Activated CD4-positive, alpha-beta memory T cell treated with anti-CD3 and anti-CD28 coated beads for 36 hours (primary cell): ENCODE results near the gene MTUS2. TPM values are rescaled to one million over a fixed set of nuclear protein-coding genes. Genes with fewer than 3 reads are reported as not detected.

Source experiments
- CTCF ChIA-PET: fragments of 350-600 bp; sonication (Branson Sonifier 250); formaldehyde crosslinking; loops from one replicate; lab custom pipeline; 2021; ENCODE audit warnings: antibody characterized with exemption, inconsistent platforms; lab: Charles Lee
- POLR2A ChIA-PET: fragments of 350-600 bp; sonication (Branson Sonifier 250); formaldehyde crosslinking; loops from one replicate; lab custom pipeline; 2021; ENCODE audit warnings: antibody characterized with exemption; lab: Charles Lee
- DNase-seq: peaks from one replicate; pipeline ENCODE4 v3.0.0-alpha.2; 2020
- H3K27ac Mint-ChIP-seq: one replicate; pipeline ENCODE4 v1.8.0; 2021; ENCODE audit warnings: mixed read lengths
- H3K27me3 Mint-ChIP-seq: one replicate; pipeline ENCODE4 v1.8.0; 2021; ENCODE audit warnings: mixed read lengths
- H3K36me3 Mint-ChIP-seq: one replicate; pipeline ENCODE4 v1.8.0; 2021; ENCODE audit warnings: mixed read lengths
- H3K4me1 Mint-ChIP-seq: one replicate; pipeline ENCODE4 v1.8.0; 2021; ENCODE audit warnings: low read depth, mixed read lengths
- H3K4me3 Mint-ChIP-seq: one replicate; pipeline ENCODE4 v1.8.0; 2021; ENCODE audit warnings: mild to moderate bottlenecking, mixed read lengths
- H3K9me3 Mint-ChIP-seq: one replicate; pipeline ENCODE4 v1.8.0; 2021; ENCODE audit warnings: mixed read lengths
- intact Hi-C: fragments of 100-400 bp; cut with micrococcal nuclease; formaldehyde crosslinking; loops from one replicate; pipeline ENCODE4 v1.15.1; 2023
- total RNA-seq, 2 experiments: library from RNA; stranded (reverse); gene quantifications; one replicate each; pipeline ENCODE4 v1.2.3, GENCODE V29; 2021

Gene MTUS2
- not detected for total RNA-seq

DNA sequence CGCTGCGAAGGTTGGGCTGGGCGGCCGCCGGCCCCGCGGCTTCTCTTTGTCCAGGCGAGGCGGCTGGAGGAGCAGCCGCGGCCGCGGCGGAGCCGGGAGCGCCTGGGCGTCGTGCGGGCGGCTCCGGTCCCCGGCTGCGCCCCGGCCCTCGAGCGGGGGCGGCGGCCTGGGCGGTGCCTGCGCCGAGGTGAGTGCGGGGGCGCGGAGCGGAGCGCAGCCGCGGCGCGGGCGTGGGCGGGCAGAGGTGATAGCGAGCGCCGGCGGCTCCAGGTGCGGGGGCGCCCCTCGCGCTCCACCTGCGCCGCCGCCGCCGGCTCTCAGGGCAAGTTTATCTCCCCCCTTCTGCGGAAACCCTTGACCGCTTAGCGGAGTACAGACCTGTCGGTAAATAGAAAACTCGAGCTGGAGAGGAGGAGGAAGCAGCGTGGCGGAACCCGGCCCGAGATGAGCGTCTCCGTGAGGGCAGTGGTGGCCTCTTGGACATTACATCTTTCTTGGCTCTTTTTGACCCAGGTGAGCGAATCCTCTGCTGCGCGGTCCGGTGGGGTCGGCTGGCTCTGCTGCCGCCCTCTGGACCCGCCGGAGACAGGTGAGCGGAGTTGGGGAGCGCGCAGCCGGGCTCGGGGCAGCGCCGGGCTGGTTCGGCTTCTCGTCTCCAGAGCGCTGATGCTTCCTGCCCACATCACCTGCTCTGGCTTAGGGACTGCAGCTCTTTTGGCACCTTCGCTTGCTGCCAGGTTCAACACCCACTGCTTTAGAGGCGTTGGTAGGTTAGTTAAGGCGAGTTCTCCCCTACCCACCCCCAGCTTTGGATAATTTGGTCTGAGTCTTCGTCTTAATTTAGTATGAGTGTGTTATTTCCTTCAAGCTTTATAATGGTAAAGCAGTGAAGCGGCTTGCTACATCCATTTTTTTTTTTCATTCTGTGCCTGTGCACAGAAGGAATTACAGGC is at the start of gene MTUS2:
MTUS2 (plus strand) TSS at position 241 of the 953 bp plus-strand sequence.
- intact Hi-C loops: loop anchor here (10.0 kb wide), 1 partner anchor 884 kb away; no protein-coding TSS in a partner anchor
- Mint-ChIP-seq H3K36me3 (peaks cover 2% of the 10 kb centered on the region), H3K9me3 (peaks cover 5% of the 10 kb centered on the region), H3K4me1 (peaks cover 3% of the 10 kb centered on the region), H3K27me3 (peaks cover 50% of the 10 kb centered on the region), H3K27ac (no peak within 1 kb of the TSS), H3K4me3 (peak within 1 kb of the TSS; percentile 57)
- peak; percentile 28 for DNase-seq
- ChIA-PET CTCF (interaction anchor here (0.6 to 1.9 kb wide), 5 partner anchors 24 to 542 kb away, joined by 3 to 7 read pairs (median 3); no protein-coding TSS in a partner anchor), POLR2A (interaction anchor here (0.6 kb wide), 1 partner anchor 525 kb away, joined by 3 read pairs; no protein-coding TSS in a partner anchor)

DNA sequence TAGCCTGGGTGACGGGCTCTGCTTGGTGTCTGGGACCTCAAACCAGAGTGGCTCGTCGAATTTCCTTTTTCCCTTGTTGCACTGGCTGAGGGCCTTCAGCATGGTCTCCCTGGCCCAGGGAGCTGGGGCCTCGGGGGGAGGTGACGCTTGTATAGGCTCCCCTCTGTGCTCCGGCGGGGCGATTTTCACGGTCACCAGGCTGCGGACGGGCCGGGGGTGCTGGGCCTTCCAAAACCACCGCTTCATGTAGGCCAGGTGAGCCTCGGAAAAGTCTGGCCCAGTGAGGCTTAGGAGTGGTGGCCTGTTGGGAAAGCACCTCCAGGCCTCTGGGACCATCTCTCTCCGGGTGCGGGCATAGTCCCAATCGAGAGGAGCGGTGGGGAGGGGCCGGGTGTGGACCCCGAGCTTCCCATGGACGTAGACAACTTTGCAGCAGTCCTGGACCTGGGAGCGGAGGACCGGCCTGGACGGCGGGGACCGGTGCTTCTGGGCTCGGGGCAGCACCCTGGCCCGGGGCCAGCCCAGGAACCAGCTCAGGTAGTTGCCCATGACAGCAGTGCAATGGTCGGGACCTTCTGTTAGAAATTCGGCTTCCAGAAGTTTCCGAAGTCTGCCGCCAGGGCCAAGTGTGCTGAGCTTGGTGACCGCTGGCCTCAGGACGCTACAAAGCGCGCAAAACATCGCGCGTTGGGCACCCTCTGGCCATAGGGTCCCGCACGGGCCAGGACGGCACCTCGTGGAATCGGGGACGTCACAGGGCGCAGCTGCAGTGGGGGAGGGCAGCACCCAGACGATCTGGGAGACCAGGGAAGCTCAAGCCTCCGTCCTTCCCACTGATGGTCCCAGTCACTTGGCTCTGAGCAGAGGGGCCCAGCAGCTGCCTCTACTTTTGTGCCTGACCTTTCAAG is 41.6 kb upstream of the MTUS2 start:
- intact Hi-C loops: no loop called here
- H3K36me3 Mint-ChIP-seq: peaks cover 6% of the 10 kb centered on the region
- ChIA-PET CTCF (no interaction called here), POLR2A (no interaction called here)
- H3K4me1 Mint-ChIP-seq: no peaks in the 10 kb centered on the region
- no peak overlapping the region for H3K4me3 Mint-ChIP-seq
- DNase-seq: no peak
- peaks cover 9% of the 10 kb centered on the region for H3K9me3 Mint-ChIP-seq
- H3K27ac Mint-ChIP-seq: no peak overlapping the region
- peaks cover 14% of the 10 kb centered on the region for H3K27me3 Mint-ChIP-seq

DNA sequence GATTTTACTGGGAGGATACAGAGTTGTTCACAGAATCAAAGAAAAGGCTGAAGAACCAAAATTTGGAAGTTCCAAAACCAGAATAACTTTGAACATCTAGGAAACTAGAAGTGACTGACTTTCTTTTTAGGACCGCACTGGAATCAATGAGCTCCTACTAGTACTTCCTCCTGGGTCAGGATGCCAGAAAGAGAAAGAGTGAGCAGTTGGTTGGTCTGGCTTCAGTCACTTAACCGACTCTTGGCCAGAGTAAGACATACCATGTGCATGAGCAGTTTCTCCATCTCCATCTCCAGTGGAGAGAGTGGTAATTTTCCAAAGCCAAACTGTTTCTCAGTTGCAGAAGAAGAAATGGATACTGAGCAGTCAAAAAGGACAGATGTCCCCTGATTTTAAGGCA is 27.1 kb upstream of the MTUS2 start:
- intact Hi-C loops: no loop called here
- Mint-ChIP-seq H3K27me3 (peaks cover 5% of the 10 kb centered on the region), H3K27ac (no peak overlapping the region), H3K4me1 (no peaks in the 10 kb centered on the region), H3K36me3 (no peaks in the 10 kb centered on the region), H3K9me3 (no peaks in the 10 kb centered on the region), H3K4me3 (no peak overlapping the region)
- ChIA-PET CTCF (no interaction called here), POLR2A (no interaction called here)
- DNase-seq: no peak

DNA sequence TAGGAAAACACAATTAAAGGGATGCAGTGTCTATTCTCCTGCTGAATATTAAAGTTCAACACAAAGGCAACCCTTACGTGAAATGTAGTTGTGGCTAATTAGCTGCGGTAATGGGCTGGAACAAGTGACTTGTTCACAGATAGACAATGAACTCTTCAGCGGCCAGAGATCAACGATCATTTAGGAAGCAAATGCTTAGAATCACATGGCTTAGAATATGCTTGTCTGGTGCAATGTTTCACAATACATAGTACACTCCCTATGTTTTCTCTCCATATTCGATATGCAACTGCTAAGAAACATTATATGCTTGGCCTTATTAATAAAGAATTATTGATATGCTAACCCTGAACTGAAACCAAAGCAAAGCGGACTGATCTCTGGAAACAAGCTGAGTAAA is 25.7 kb upstream of the MTUS2 start:
- CTCF ChIA-PET: interaction anchor here (0.6 to 4.8 kb wide), 3 partner anchors 39 to 470 kb away, joined by 3 to 44 read pairs (median 3); no protein-coding TSS in a partner anchor

DNA sequence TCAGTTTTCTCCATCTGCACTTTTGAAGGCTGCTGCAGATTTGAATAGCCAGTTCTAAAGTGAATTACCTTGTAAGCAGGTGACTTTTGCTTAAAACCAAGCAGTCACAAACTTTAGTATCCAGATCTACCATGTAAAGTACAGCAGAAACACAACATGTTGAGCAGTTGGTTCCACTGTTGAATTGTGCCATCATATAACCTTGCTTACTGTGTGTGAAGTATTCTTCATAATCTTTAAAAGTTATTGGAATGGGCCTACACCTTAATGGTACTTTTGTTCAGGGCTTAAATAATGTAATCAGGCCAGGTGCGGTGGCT is 23.2 kb upstream of the MTUS2 start:
- intact Hi-C loops: loop anchor here (1.0 kb wide), 1 partner anchor 473 kb away; no protein-coding TSS in a partner anchor
- H3K36me3 Mint-ChIP-seq: no peaks in the 10 kb centered on the region
- H3K27me3 Mint-ChIP-seq: peaks cover 8% of the 10 kb centered on the region
- DNase-seq: no peak
- ChIA-PET CTCF (interaction anchor here (0.6 to 4.8 kb wide), 22 partner anchors 9 to 1435 kb away, joined by 3 to 44 read pairs (median 4); partner anchors contain the start of genes MTUS2 and SLC46A3), POLR2A (no interaction called here)
- no peaks in the 10 kb centered on the region for H3K9me3 Mint-ChIP-seq
- no peak overlapping the region for H3K4me3 Mint-ChIP-seq
- H3K27ac Mint-ChIP-seq: no peak overlapping the region
- no peaks in the 10 kb centered on the region for H3K4me1 Mint-ChIP-seq

More for the DNA sequence above, 25.7 kb upstream of the MTUS2 start:
- Mint-ChIP-seq H3K9me3 (no peaks in the 10 kb centered on the region), H3K27me3 (peaks cover 8% of the 10 kb centered on the region), H3K4me3 (no peak overlapping the region), H3K27ac (no peak overlapping the region), H3K36me3 (no peaks in the 10 kb centered on the region), H3K4me1 (no peaks in the 10 kb centered on the region)
- POLR2A ChIA-PET: no interaction called here
- no peak for DNase-seq
- intact Hi-C loops: no loop called here

DNA sequence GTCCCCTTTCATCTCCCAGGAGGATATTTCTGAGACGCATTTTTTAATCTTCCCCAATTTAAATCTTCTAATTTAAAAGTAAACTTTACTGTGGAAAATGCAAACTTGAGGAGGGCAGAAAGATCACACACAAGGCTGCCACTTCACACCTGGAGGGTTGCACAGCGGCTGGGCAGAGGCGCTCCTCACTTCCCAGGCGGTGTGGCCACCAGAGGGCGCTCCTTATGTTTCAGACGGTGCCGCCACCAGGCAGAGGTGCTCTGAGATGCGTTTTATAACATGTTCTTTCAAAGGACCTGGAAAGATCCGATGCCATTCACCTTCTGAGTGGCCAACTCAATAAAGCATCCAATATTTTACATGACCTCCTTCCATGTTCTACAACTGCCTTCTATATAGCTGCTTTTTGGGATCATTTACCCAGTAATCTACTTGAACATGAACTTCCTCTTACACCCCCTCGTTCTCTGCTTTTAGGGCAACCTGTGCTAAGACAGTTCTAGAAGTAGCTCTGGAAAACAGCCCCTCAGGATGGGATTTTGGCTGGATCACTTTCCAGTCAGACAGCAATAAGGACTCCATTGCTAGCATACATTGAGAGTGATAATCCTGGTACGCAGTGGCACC is 14.8 kb upstream of the MTUS2 start:
- CTCF ChIA-PET: interaction anchor here (0.6 to 1.8 kb wide), 3 partner anchors 9 to 559 kb away, joined by 3 to 8 read pairs (median 7); no protein-coding TSS in a partner anchor
- Mint-ChIP-seq H3K9me3 (peaks cover 22% of the 10 kb centered on the region), H3K4me3 (no peak overlapping the region), H3K36me3 (peaks cover 2% of the 10 kb centered on the region), H3K27me3 (peaks cover 9% of the 10 kb centered on the region), H3K4me1 (no peaks in the 10 kb centered on the region), H3K27ac (no peak overlapping the region)
- intact Hi-C loops: no loop called here
- DNase-seq: peak; percentile 57
- POLR2A ChIA-PET: no interaction called here

DNA sequence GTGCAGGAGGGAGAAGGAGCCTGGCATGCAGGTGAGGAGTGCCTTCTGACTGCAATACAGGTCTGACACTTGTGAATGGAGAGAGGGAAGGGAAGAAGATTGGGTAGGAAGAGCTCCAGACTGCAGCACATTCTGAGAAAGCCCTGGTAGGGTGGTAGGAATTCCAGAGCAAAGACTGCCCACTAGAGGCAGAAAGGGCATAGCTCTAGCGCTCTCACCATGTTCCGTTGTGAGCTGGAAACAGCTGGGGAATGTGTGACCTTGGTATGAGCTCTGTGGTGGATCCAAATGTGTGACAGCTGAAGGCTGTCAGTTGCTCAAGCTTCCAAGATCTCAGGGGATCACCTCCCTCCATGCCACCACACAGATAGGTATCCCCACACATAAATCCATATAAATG is 2.9 kb upstream of the MTUS2 start:
- H3K27me3 Mint-ChIP-seq: peaks cover 37% of the 10 kb centered on the region
- H3K9me3 Mint-ChIP-seq: peaks cover 2% of the 10 kb centered on the region
- H3K27ac Mint-ChIP-seq: no peak overlapping the region
- H3K4me1 Mint-ChIP-seq: peaks cover 3% of the 10 kb centered on the region
- no peak for DNase-seq
- CTCF ChIA-PET: interaction anchor here (0.6 kb wide), 1 partner anchor 12 kb away, joined by 3 read pairs; no protein-coding TSS in a partner anchor
- intact Hi-C loops: no loop called here
- H3K36me3 Mint-ChIP-seq: no peaks in the 10 kb centered on the region
- POLR2A ChIA-PET: no interaction called here
- H3K4me3 Mint-ChIP-seq: no peak overlapping the region

DNA sequence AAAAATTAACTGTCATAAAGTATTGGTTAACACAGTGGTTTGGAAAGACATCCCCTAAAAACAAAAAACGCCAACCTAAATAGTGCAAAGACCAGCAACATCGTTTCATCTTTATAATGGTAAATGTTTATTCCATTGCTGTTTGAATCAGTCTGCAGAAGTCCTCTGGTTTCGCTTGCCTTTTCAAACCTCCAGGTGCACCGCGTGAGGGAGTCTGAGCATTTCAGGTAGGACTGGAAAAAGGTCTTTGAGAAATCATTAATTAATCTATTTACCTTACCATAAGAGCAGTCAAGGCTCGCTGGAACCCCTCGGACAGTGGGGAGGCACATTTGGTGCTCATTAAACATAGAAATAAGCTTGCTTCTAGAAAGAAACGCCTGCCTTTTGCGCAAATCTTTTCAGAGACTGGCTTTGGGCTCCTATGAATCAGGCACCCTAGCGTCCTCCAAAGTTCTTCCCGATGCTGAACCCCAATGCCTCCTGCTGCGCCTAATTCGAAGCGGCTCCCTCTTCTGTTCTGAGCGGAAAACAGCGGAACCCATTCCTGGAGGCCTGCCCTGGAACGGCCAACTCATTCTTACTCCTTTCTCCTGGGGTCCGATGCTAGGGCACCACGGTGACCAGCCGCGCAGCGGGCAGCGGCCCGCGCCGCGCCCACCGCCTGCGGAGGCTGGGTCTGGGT is 951 bp upstream of the MTUS2 start:
- POLR2A ChIA-PET: no interaction called here
- H3K4me3 Mint-ChIP-seq: no peak overlapping the region
- H3K27me3 Mint-ChIP-seq: peaks cover 47% of the 10 kb centered on the region
- DNase-seq: no peak
- H3K36me3 Mint-ChIP-seq: peaks cover 2% of the 10 kb centered on the region
- H3K27ac Mint-ChIP-seq: no peak overlapping the region
- peaks cover 4% of the 10 kb centered on the region for H3K9me3 Mint-ChIP-seq
- CTCF ChIA-PET: interaction anchor here (1.0 to 1.9 kb wide), 5 partner anchors 22 to 544 kb away, joined by 3 to 7 read pairs (median 3); no protein-coding TSS in a partner anchor
- H3K4me1 Mint-ChIP-seq: peaks cover 3% of the 10 kb centered on the region
- intact Hi-C loops: loop anchor here (1.0 kb wide), 1 partner anchor 544 kb away; no protein-coding TSS in a partner anchor

DNA sequence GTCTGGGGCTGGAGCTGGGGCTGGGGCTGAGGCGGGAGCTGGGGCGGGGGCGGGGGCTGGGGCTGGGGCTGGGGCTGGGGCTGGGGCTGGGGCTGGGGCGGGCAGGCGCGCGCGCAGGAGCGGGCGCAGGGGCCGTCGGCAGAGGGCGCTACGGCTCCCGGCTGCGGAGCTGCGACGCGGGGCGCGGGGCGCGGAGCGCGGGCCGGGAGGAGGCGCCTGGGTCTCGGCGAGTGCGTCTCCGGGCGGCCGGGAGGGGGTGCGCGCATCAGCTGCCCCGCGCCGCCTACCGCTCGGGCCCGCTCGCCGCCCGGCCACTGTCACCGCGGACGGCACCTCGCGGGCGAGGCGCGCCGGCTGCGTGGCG is 422 bp upstream of the MTUS2 start:
- Mint-ChIP-seq H3K4me1 (peaks cover 3% of the 10 kb centered on the region), H3K27ac (no peak overlapping the region), H3K36me3 (peaks cover 2% of the 10 kb centered on the region), H3K4me3 (no peak overlapping the region), H3K27me3 (peaks cover 51% of the 10 kb centered on the region), H3K9me3 (peaks cover 5% of the 10 kb centered on the region)
- DNase-seq: peak; percentile 66
- intact Hi-C loops: loop anchor here (1.0 to 10.0 kb wide), 2 partner anchors 544 to 885 kb away; no protein-coding TSS in a partner anchor
- CTCF ChIA-PET: interaction anchor here (0.6 to 1.9 kb wide), 6 partner anchors 23 to 543 kb away, joined by 3 to 7 read pairs (median 3); no protein-coding TSS in a partner anchor
- POLR2A ChIA-PET: no interaction called here

DNA sequence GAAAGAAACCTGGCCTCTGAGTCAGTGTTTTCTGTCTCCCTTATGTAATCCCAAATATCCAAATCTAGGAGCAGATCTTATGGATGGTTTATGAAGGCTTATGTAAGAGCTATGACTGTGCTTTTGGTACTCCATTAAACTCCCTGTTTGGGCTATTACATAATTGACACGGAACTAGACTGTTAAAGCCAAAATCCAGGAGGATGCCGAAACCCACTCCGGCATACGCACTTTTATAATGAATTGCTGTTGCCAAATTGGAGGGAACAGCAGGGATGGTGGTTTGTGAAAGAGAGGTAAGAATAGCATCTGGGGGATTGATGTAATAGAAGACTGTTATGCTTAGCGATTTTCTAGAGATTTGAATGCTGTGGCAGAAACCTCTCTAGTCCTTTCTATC is 2.0 kb downstream of the MTUS2 start:
- H3K36me3 Mint-ChIP-seq: peaks cover 2% of the 10 kb centered on the region
- H3K27ac Mint-ChIP-seq: no peak overlapping the region
- intact Hi-C loops: loop anchor here (10.0 kb wide), 1 partner anchor 883 kb away; no protein-coding TSS in a partner anchor
- H3K4me1 Mint-ChIP-seq: peaks cover 3% of the 10 kb centered on the region
- no peak overlapping the region for H3K4me3 Mint-ChIP-seq
- no peak for DNase-seq
- peaks cover 46% of the 10 kb centered on the region for H3K27me3 Mint-ChIP-seq
- POLR2A ChIA-PET: no interaction called here
- CTCF ChIA-PET: interaction anchor here (0.6 kb wide), 1 partner anchor 723 kb away, joined by 3 read pairs; no protein-coding TSS in a partner anchor
- peaks cover 3% of the 10 kb centered on the region for H3K9me3 Mint-ChIP-seq
